Kasumi-1 (cell line): ENCODE measurements around the gene UBQLN3.

Experiments
- DNase-seq, 2 experiments: peaks; one replicate each; lab custom pipeline; 2025; lab: John Stamatoyannopoulos, UW

Gene UBQLN3

GRCh38 chr11:5509803-5510202 is at the start of gene UBQLN3:
TSS of gene UBQLN3 (minus strand) at chr11:5509957. CDS start at chr11:5509558, 399 bp downstream.
- no peak for DNase-seq

- no peak for DNase-seq
Observed at GRCh38 chr11:5557751-5558150, 48.0 kb upstream of the UBQLN3 start.

- no peak for DNase-seq
Observed at GRCh38 chr11:5556596-5557188, 46.9 kb upstream of the UBQLN3 start.

GRCh38 chr11:5553343-5553742 is 43.6 kb upstream of the UBQLN3 start:
- DNase-seq: peak; percentile 30 to 38

- no peak for DNase-seq
Observed at GRCh38 chr11:5550440-5551095, 40.8 kb upstream of the UBQLN3 start.

GRCh38 chr11:5548440-5548839 is 38.7 kb upstream of the UBQLN3 start, which contains the start of gene OR52H1:
TSS of gene OR52H1 (minus strand) at chr11:5548540. CDS start at chr11:5545505, 3,035 bp downstream.
- DNase-seq: no peak

GRCh38 chr11:5547982-5548381 is 38.2 kb upstream of the UBQLN3 start:
- DNase-seq: no peak

- no peak for DNase-seq
Observed at GRCh38 chr11:5546457-5546856, 36.7 kb upstream of the UBQLN3 start.

GRCh38 chr11:5541427-5541826 is 31.7 kb upstream of the UBQLN3 start:
- no peak for DNase-seq

- no peak for DNase-seq
Observed at GRCh38 chr11:5536482-5536881, 26.7 kb upstream of the UBQLN3 start.

- no peak for DNase-seq
Observed at GRCh38 chr11:5534046-5534445, 24.3 kb upstream of the UBQLN3 start.

- no peak for DNase-seq
Observed at GRCh38 chr11:5531053-5531831, 21.5 kb upstream of the UBQLN3 start.

GRCh38 chr11:5528495-5528894 is 18.7 kb upstream of the UBQLN3 start:
- no peak for DNase-seq

- DNase-seq: no peak
Observed at GRCh38 chr11:5527716-5528115, 18.0 kb upstream of the UBQLN3 start.

GRCh38 chr11:5524756-5525155 is 15.0 kb upstream of the UBQLN3 start:
- DNase-seq: no peak

- DNase-seq: no peak
Observed at GRCh38 chr11:5522308-5522707, 12.6 kb upstream of the UBQLN3 start.

- no peak for DNase-seq
Observed at GRCh38 chr11:5521540-5521939, 11.8 kb upstream of the UBQLN3 start.

- no peak for DNase-seq
Observed at GRCh38 chr11:5516599-5516998, 6.8 kb upstream of the UBQLN3 start, which contains the start of gene UBQLNL. TSS of gene UBQLNL (minus strand) at chr11:5516699. CDS start at chr11:5516441, 258 bp downstream.

- no peak for DNase-seq
Observed at GRCh38 chr11:5514841-5515240, 5.1 kb upstream of the UBQLN3 start.

GRCh38 chr11:5508605-5509004 is 1.2 kb downstream of the UBQLN3 start:
- DNase-seq: no peak

- no peak for DNase-seq
Observed at GRCh38 chr11:5507933-5508305, 1.8 kb downstream of the UBQLN3 start.

GRCh38 chr11:5507177-5507932 is 2.4 kb downstream of the UBQLN3 start:
- no peak for DNase-seq
